IPS-NIHi7 (cell line): Measurements from ENCODE around the gene CLDN9.

Experiments
- DNase-seq: peaks from one replicate; pipeline ENCODE4 v3.0.0; 2012; ENCODE audit warnings: mixed read lengths; ENCODE audit errors: extremely low spot score

The CLDN9 gene

DNA sequence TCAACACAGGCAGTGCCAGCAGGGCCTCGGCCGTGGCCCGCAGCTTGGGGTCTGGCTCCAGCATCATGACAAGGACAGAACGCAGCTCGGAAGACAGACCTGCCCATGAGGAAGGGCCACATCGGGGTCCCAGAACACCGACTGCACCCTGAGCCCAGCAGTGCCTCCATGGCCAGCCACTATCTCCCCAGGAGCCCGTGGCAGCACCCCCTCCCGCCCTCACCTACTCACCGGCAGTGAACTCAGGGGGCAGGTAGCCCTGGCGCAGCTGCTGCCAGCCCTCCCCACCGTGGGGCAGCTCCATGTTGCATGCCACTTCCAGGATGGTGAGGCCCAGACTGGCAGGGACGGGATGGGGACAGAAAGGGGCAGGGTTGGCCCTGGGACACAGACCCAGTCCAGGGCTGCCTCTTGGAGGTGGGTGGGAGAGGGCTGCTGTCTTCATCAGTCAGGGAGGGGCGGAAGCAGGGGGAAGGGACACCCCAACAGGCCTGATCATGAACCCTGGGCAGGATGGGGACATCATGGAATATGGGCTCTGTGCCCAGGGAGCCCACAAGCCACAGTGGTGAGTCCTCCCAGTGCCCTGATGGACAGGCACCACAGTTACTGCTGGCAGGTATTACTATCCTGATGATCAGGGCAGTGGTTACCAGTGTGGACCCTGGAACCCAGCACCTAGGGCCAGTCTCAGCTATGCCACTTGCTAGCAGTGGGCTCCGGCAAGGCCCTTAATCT, 38.2 kb upstream of the CLDN9 start:
- DNase-seq: no peak

DNA sequence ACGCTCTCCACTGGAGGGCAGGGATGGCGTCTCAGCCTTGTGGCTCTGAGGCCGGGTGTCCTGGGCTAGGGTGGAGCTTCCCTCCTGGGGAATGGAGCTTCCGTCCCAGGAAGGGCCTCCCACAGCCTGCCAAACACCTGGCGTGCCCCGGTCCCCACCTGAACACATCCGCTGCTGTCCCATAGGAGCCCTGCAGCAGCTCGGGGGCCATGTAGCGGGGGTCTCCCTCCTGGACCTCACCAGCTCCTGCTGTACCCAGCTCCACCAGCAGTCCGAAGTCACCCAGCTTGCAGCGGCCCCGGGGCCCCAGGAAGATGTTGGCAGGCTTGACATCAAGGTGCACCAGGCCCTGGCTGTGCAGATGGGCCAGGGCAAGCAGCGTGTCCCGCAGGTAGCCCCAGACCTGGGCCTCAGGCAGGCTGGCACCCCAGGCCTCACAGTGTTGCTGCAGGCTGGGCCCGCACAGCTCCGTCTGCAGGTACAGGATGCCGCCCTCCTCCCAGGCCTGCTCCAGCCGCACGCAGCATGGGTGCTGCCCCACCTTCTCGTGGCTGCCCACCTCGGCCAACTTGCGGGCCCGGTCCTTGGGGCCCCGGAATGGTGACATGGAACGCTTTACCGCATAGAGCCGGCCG, 37.4 kb upstream of the CLDN9 start:
- DNase-seq: no peak

DNA sequence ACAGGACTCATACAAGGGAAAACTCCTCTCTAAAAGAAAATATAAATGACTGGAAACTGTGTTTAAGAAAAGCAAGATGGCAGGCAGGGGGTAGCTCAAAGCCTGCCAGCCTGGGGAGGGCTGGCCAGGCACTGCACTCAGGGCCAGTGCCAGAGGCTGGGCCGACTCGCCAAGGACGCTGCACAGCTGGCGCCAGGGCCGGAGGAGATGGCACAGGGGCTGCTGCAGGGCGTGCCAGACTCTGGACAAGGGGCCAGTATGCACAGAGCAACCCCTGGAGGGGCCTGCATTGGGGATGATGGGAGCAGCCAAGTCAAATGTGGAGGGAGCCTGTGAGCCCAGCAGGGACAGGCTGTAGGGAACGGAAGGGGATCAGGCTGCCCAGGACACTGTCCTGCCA, 36.5 kb upstream of the CLDN9 start:
- no peak for DNase-seq

DNA sequence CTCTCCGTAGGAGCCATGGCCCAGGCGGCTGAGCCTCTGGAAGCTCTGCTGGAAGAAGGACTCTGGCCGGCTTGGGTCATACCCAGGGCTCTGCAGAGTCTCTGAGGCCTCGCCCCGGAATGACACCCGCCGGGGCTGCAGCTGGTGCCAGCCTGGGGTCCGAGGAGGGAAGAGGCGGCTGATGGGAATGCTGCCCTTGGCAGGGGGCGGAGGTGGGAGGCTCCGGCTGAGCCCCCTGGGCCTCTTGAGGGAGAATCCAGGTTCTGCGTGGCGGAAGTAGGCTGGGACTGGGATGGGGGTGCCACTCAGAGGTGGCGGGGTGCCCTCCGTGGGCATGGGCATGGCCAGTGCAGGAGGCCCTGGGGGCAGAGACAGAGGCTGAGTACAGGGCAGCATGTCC, 36.0 kb upstream of the CLDN9 start:
- DNase-seq: no peak

DNA sequence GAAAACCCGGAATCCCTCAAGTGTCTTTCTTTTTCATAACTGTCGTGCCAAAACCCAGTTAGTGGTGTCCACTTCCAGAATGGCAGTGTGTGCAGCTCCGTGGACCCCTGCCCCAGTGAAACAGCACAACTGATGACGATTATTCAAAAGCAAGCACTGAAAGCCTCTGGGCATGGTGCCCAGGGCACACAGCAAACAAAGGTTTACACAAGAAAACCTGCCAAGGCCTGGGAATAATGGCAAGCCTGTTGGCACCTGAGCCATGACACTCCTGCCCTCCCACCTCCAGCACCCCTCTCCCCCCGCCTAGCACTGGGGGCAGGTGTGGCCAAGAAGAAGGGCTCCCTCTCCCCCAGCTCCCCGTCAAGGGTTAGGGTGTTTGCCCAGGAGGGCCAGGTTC, 35.3 kb upstream of the CLDN9 start:
- DNase-seq: no peak

DNA sequence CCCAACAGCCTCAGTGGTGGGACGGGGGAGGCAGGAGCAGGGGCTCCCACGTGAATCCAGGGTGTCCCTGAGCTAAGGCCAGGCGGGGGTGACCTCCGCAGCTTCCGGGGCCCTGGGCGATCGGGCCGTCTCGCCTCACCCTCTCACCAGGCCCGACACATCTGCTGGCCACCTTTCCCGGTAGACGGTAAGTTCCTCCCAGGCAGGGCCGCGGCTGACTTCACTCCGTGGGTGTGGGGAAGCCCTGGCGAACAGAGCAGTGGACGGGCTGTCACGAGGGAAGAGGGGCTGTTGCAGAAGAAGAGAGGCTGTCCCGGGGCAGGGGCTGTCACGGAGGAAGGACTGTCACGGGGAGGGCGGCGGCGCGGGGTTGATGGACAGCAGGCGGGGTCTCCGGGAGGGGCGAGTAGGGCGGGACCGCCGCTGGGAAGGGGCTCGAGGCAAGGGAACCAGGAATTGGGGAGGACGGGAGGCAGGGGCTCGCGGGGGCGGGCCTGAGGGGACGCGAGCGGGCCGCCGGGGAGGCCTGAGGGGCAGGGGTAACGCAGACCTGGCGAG, 33.0 kb upstream of the CLDN9 start:
- DNase-seq: peak; percentile 61

DNA sequence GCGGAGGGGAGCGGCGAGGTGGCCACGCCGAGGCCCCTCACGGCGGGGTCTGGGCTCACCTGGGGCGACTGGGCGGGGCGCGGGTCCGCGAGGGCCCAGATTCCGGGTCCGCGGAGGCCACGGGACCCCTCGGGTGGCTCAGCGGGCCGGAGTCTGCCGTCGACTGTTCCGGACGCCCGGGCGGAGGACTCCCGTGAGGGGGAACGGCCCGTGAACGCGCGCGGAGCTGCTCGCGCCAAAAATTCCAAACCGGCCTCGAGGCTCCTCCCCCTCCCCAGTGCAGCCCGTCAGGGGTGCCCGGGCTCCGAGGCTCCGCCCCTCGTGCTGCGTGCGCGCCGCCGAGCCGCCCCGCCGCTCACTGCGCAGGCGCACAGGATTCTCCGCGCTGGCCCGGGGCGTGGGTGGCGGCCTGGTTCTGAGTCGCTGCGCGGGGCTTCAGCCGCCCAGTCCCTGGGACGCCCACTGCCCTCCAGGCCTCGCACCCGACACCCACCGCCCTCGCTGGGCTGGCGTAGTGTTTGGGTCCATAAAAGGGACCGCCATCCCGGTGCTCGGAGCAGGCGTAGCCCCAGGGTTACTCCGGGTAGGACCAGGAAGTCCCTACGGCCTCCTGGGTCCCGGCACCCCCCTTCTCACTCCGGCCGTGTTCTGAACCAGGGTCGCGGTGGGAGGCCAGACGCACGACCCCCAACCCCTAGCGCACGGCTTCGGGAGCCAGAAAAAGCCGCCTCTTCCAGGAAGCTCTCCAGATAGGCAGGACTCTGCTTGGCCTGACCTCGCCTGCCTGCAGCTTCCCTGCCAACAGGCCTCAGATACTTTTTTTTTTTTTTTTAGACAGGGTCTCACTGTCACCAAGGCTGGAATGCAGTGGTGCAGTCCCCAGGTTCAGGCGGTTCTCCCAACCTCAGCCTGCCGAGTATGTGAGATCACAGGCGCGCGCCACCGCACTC, 32.2 kb upstream of the CLDN9 start, which contains the start of gene PKMYT1:
TSS of gene PKMYT1 (minus strand) at position 220 of the 950 bp plus-strand sequence. CDS start 789 bp downstream, outside the sequence.
- DNase-seq: peak; percentile 97

DNA sequence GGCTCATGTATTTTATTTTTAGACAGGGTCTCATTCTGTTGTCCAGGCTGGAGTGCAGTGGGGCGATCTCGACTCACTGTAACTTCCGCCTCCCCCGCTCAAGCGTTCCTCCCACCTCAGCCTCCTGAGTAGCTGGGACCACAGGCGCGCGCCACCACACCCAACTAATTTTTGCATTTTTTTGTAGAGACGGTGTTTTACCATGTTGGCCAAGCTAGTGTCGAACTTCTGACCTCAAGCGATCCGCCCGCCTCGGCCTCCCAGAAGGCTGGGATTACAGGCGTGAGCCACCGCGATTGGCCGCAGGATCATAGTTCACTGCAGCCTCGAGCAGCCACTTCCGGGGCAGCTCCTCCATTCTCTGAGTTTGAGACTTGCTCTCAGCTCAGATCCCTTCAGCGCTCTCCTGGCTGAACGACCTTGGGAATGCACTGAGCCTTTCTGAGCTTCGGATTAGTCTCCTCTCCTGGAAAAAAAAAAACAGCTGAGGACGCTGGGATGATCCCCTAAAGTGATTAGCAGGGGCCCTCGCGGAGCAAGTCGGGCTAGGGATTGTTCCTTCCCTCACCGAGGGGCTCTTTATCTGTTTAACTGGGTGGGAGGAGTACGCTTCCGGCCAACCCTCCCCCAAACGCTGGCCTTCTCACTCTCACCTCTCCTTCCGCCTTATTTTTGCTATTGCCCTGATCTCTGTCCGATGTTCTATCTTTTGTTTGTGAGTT, 31.4 kb upstream of the CLDN9 start:
- DNase-seq: peak; percentile 57

DNA sequence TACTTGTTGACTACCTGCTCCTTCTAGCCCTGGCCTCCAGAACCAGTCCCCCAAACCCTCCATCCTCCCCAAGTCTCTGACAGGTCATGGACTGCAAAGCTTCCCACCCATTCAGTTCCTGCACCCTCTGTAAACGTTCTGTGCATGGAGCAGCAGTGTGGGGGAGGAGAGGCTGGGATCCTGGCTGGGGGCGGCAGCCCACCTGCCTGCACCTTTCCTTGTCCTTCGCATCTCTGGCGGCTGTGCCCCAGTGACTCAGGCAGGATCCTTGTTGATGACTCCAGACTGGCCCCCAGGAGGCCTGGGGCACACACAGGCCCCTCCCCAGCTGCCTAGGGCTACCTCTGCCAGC, 30.8 kb upstream of the CLDN9 start:
- DNase-seq: peak; percentile 61

DNA sequence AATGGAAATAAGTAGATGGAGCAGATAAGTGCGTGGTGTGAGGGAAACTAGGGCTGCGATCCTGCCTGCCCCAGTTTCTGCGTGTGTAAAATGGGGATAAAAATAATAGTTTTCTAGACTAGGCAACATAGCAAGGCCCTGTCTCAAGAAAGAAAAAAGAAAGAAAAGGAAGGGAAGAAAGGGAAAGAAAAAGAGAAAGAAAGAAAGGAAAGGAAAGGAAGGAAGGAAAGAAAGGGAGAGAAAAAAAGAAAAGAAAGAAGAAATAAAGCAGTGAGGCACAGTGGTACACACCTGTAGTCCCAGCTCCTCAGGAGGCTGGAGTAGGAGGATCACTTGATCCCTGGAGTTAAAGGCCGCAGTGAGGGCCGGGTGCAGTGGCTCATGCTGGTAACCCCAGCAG, 30.3 kb upstream of the CLDN9 start:
- DNase-seq: no peak

DNA sequence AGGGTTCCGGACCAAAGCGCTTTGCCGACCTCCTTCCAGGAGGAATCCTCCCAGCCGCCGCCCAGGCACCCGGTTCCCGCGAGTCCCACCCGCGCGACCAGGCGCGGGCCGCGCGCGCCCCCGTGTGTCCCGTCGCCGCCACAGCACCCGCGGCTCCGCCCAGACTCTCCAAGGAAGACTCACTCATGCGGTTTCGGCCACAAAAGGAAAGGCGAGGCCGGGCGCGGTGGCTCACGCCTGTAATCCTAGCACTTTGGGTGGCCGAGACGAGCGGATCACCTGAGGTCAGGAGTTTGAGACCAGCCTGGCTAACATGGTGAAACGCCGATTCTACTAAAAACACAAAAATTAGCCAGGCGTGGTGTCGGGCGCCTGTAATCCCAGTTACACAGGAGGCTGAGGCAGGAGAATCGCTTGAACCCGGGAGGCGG, 29.0 kb upstream of the CLDN9 start:
- peak; percentile 92 for DNase-seq

DNA sequence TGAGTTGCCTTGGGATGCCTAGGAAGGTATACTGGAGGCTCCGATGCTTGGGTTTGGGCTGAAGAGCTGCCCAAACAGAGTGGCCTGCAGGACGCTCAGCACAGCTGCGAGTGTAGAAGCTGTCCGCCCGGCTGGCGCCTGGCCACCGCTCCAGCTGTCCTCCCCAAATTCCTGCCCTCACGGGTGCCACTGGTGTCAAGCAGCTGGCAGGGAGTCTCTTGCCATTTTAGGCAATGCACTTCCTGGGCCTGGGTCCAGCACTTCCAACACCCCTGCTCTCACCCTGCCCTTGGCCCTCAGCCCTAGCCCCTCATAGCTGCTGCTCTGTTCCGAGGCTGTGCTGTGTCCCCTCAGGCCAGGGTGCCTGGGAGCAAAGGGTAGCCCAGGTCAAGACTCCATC, 27.3 kb upstream of the CLDN9 start:
- no peak for DNase-seq

DNA sequence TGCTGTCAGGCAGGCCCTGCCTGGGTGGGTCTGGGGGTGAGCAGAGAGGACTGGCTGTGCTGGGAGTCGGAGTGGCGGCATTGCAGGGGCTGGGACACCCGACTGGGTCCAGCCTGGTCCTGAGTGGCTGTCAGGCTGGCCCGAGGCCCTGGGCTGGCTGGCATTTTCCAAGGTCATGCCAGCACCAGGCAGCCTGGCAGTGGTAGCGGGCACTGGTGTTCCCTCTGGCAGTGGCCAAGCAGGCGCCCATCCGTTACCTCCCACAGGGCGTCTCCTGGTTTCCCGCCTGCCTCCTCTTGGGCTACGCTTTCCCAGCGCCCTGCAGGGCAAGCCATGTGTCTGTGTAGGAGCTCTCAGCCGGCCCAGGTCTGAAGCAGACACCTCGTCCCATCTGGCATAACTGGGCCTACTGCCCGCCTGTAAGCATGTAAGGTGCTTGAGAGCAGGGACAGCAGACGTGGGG, 26.8 kb upstream of the CLDN9 start:
- DNase-seq: no peak

DNA sequence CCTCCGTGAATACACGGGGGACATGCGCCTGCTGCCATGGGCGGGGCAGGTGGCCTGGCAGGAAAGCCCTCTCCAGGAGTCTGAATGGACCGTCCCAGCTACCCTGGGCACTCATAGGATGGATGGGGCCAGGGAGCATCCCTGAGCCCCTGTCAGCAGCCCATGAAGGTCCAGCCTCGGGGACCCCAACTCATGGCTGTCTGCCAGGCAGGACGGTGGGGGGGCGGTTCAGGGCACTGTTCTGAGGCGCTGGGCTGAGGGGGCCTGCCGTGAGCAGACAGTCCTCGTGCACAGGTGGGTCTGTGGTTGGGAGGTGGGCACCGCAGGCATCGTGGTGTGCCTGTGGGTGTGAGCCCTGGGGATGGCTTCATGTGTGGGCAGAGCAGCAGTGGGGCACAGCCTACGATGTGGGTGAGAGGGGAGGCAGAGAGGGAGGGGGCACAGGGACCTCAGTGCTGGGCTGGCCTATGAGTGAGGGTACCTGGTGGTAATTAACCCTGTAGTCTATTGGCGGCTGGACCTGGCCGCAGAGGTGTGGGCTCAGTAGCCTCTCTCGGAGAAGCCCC, 26.0 kb upstream of the CLDN9 start:
- DNase-seq: no peak

DNA sequence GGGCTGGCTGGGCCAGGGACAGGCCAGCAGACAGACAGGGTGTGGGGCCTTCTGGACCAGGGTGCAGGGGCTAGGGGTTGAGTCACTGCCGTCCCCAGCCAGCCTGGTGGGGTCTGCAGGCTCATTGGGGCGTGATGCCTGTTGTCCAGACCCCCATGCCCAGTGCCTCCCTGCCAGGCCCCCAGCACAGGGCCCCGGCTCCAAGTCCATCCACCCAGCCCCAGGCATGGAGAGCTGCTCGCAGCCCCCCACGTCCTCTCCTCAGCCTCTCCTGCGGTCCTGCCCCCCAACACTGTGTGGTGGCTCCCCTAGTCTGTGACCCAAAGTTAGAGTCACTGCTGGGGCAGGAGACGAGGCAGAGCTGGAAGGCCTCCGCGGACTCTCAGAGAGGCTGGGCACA, 25.4 kb upstream of the CLDN9 start:
- no peak for DNase-seq

DNA sequence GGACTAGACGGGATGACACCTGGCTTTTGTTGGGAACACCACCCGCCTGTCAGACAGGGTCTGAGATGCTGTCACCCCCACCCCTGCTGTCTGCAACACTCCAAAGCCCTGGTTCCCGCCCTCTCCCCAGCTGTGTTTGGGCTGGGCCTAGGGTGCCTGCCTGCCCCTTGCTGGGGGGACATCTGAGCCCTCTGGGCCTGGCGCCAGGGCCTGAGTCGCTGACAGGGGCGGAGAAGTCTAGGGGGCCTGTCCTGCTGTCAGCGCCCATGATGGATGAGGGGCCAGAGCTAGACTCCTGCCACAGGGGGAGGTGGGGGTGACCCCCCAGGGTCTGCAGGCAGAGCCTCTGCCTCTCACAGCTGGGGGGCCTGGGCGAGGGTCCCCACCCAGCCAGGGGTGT, 24.9 kb upstream of the CLDN9 start:
- no peak for DNase-seq

DNA sequence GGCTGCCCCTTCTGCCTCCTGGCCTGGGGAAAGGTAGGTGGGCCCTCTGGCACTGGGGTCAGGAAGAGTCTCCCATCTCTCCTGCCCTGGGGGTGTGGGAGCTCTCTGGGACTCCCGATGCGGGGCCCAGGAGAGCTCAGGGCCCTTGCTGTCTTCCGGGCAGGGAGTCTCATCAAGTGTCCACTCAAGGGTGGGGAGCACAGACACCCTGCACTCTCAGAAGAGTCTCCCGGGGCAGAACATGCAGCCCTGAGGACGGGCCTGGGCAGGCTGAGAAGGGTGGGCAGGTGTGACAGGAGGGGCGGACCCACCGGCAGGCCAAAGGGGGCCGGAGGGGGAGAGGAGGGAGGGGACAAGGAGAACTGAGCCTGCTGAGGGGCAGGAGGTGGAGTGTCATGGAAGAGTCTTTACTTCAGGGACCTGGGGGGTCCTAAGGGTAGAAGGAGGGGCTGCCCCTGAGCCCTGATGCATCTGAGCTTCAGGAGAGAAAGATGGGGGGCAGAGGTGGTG, 24.1 kb upstream of the CLDN9 start:
- DNase-seq: no peak

DNA sequence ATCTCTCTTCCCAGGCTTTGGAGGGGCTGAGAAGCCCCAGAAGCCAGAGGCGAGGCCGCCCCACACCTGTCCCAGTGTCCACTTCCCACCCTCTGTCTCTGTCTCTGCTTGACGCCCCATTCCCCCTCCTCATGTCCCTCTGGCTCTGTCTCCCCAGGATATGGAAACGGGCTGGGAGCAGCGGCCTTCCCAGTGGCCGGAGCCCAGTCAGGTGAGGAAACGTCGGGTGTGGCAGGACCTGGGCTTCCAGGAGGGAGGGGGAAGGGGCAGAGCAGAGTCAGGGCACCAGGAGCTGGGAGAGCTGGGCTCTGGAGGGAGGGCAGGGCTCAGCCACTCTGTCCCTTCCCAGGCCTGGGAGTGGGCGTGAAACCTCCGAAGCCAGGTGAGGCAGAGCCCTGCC, 21.8 kb upstream of the CLDN9 start:
- DNase-seq: no peak

DNA sequence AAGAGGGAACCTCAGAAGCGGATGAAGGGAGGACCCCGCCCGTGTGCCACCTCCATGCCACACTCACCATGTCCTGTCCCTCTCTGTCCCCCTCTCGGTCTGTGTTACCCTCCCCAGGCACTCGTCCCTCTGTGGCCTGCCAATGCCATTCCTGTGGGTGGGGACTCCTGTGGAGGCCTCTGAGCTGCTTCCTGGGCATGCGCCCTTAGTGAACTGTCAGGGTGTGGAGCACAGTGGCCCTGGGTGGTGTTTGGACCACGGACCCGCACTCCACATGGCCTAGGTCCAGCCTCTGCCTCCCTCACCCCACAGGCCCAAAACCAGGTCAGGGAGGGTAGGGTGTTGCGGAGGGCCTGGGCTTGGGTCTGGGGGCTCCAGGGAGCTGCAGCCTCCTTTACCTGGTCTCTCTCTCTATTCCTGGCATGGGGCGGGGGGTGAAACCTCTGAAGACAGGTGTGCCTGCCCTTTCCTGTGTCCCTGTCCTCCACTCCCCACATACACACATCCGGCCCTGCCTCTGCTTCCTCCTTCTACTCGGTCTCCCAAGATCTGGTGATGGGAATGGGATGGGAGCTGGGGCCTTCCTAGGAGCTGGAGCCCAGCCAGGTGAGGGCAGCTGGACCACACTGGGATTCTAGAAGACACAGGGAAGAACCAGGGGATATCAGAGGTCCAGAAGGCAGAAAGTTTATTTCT, 21.0 kb upstream of the CLDN9 start:
- DNase-seq: no peak

DNA sequence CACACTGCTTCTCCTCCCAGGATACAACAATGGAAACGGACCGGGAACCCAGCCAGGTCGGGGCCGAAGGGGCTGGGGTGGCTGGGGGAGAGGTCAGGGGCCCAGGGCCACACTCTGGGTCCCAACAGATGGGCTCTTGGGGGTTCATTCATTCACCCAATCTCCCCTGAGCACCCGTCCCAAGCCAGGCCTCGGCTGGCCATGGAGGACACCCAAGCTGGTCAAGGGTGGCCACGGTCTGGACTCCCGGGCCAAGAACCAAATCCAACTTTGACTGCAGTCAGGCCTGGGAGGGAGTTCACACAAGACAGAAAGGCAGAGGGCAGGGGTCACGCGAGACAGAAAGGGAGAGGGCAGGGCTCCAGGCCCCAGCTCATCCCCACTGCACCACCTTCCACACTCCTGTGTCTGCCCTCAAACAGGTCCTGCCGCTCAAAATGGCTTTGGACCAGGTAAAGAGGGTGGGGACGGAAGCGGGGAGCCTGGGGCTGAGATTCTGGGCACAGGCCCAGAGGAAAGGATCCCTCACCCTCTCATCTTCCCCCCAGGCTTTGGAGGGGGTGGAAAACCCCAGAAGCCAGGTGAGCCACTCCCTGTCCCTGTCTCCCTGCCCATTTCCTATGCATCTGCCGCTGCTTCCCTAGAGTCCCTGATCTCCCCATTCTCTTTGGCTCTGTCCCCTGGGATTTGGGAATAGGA, 20.2 kb upstream of the CLDN9 start:
- no peak for DNase-seq
